GM21723 (cell line): ENCODE results near the gene SHB.
A peak's percentile ranks its signal among the peaks of the same experiment; 100 is the strongest.
"Not testable (repeated sequence)": the region's sequence is repeated elsewhere in the genome, so short reads cannot be mapped to it uniquely, and the experiment has no call there.

Experiments used
- ATAC-seq: cut with Tn5 transposase; IDR thresholded peaks from one replicate; pipeline ENCODE4 v1.9.1; 2021; ENCODE audit warnings: mild to moderate bottlenecking, moderate library complexity; ENCODE audit not compliant: unreplicated experiment

The SHB gene

DNA sequence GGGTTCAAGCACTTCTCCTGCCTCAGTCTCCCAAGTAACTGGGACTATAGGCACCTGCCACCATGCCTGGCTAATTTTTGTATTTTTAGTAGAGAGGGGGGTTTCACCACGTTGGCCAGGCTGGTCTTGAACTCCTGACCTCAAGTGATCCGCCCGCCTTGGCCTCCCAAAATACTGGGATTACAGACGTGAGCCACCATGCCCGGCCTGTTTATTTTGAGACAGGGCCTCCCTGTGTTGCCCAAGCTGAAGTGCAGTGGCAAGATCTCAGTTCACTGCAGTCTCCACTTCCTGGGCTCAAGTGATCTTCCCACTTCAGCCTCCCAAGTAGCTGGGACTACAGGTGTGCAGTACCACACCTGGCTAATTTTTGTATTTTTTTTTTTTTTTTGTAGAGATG lies 159.2 kb downstream of the SHB start:
- ATAC-seq = not testable (repeated sequence)

DNA sequence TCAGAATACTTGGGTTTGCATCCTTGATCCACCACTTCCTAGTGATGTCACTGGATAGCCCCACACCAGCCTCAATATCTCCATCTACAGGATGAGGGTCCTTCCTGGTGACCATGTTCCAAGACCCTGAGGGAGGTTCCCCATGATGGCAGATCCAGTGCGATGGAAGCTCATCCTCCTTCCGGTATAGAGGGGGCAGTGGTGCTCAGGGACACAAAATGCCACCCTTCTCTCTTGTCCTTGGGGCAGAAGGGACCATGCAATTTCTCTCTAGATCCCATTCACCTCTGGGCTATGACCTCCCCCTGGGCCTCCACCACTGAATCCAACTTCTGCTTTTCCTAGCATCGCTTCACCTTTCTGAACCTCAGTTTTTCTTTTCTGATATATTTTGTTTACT lies 159.7 kb downstream of the SHB start:
- no peak for ATAC-seq

DNA sequence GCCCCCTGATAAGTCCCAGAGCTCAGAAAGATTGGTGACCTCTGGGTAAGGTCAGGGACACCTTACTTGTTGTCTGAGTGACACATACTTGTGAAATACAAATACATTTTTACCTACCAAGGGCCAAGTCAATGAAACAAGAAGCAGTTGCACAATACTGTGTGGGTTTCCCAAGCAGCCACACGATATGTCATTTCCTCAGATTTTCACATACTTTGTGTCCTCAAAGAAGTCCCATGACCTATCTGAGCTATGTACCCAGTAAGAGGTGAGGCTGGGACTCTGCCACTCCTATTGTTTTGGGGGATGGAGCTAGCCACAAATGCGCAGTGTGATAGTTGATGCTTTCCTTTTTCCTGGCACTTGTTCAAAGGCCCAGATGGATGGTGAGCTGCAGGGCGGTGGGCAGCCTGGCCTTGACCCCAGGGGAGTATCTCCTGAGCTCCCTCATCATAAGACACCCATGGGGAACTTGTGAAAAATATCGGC lies 160.3 kb downstream of the SHB start:
- ATAC-seq = no peak

DNA sequence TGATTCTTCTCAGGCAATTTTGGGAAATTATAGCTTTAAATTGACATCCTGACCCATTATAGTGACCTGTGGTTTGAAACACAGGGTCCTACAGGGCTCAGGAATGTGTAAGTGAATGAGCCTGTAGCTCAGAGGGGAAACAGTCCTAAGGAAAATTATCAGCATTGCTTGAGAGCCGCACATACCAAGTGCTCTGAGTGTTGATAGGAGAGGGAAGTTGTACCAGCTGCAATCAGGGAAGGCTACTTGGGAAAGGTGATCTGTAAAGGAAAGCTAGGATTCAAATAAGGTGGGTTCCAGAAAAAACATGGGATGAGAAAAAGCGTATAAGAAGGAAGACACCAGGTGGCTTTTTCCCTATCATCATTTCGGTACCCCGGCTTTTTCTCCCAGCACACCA lies 160.7 kb downstream of the SHB start:
- no peak for ATAC-seq

DNA sequence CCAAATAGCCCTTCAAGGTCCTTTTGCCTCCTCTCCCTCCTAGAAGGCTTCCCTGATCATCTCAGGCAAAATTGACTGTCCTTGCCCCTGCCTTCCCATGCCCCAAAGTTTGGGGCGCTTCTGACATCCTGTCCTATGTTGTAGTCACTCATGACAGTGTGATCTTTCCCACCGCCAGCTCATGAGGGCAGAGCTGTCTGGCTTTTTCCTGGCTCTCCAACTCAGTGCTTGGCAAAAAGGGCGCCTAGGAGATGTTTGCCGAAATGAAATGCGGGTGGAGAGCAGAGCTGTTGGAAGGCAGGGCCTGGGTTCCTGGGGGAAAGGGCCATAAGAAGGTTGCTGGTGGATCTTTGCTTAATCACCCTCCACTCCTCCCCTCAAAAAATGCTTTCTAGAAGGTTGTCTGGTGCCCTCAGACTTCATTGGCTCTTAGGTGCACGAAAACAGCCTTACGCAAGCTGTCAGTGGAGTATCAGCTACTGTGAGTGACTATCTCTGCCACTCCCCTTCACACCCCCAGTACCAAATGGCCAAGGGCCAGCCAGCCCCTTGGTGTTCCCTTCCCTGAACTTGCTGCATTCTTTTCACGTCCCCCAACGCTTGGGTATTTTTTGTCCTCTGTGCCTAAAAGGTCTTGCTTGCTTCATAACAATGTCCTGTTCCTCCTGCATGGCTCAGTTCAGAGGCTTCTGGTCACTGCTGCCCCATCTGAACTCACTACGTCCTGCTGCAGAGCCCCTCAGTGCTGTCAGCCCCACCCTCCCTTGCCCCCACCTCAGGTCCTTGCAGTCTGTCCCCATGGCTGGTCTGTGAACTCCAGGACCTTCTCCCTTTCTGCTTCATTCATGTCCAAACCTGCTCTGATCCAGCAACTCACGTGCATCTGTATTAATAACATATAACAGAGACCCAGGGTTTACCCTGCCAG lies 162.5 kb downstream of the SHB start:
- ATAC-seq = no peak

DNA sequence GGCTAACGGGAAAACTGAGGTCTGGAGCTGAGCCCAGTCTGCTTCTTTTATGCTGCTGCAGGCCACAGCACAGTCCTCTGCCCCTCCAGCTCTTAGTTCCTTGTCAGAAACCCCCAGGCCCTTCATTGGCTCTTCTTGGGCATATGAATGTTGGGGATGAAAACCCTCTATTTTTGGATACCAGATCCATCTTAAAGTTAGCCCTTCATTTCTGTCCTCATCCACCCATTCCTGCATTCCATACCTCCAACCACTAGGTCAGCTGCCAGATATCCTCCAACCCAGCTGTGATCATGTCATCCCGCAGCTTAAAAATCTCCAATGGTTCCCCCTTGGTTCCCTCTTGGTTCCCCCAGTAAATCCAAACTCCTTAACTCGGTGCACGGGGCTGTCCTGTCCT lies 163.3 kb downstream of the SHB start:
- ATAC-seq = no peak

DNA sequence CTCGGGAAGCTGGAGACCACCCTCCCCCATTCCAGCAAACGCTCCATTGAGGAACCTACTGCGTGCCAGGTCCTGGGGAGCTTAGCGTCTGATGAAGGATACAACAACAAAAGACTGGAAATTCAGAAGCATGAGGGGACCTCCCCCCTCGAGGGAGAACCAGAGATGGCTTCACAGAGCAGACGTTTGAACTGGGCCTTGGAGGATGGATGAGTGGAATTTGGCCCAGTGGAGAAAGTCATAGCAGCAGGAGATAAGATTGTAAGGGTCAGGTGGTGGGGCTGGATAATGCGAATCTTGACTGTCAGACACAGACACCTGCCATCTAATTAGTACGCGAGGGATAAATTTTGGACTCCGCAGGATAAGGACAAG lies 163.9 kb downstream of the SHB start:
- ATAC-seq = no peak

DNA sequence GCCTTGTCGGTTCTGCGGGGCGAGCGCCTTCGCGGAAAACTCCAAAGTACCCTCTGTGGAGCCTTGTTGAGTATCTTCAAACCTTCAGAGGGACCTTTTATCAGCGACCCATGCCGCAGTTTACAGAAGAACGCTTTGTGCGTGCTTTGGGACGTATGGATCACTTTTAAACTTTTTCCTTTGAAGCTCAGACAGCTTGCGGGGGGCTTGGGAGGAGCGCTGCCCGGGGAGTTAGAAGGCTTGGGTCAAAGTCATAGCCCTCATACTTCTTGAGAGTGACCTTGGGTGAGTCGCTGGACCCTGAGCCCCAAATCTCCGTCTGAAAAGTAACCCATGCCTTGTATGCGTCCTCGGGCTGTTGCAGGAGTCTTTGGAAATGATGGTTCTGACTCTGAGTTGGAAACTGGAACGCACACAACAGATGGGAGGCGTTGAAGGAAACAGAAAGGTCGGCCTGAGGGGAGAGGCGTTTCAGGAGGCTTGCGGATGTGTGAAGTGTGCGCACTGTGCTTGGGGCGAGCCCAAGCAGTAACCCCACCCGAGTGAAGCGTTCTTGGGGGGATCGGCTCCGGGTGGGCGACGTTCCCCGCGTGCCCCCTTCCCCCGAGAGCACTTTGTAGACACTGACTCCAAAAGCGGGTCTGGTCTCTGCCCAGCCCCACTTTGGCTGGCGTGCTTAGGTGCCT lies 164.4 kb downstream of the SHB start:
- ATAC-seq = no peak

DNA sequence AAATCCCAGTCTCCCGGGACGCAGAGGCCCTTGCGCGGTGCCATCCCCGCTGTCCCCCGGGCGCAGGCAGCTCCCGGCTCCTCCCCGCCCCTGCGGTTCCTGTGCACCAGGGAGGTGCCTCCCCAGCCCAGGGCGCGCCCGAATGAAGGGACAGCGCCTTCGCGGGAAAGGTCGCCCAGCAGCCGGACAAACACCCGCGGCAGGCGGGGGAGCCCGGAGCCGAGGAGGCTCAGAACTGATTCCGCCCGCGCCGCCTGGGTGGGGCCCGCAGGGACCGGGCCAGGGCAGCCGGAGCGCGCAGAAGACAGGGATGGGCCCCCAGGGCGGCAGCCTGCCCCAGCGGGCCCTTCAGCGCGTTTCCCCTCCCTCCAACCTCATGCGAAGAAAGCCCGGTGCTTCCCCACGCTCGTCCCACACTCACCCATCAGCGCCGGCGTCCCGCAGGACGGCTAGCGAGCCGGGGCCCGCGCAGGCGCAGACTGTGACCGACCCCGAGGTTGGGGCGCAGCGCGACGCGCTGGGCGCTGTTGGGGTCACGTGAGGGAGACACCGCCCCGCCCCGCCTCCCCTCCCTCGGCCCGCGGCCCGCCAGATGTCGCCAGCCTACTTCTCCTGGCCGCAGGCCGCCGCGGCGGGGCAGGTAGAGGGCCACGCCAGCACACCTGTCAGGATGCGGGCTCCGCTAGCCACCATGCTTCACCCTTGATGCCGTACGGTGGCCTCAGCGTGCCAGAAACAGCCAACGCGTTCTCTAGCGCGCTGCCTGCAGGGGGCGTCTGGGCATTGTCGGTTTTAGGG lies 165.2 kb downstream of the SHB start, which contains the start of gene SLC25A51:
TSS of gene SLC25A51 (minus strand) at position 481 of the 798 bp plus-strand sequence. CDS start 15,577 bp downstream, outside the sequence.
- peak; percentile 81 for ATAC-seq

DNA sequence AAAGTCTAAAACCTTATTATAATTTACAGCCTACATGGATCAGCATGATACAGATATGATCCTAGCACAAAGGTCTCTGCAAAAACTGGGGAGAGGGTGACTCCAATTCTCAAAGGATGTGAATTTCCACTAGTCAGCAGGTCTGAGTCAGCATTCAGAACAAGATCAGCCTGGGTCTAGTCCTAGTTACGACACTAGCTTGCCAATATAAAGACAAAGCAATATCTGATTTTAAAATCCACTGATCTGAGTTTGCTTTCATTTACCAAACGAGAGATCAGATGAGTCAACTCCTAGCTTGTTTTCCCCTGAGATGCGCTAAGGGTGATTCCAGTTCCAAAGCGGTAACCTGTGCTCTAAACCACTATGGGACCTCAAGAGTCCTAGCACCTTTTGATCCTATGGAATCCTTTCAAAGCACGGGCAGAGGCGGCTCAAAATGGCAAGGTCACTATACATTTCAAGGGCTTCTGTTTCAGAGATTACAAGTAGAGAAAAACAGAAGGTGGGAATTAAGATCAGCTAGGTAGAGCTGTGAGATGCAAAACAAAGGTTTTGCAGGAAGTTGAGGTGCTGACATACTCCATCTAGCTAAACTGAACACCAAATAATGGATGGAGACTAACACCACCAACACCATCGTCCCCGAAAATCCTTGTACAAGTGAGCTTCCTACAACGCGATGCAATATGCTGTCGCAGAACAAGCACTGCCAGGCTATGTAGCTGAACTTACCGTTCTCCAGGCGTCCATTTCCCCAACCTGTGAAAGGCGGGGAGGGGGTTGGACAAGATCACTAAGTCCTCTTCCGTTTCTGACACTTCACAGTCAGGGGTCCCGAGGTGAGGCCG lies 166.0 kb downstream of the SHB start:
- ATAC-seq = peak; percentile 20

DNA sequence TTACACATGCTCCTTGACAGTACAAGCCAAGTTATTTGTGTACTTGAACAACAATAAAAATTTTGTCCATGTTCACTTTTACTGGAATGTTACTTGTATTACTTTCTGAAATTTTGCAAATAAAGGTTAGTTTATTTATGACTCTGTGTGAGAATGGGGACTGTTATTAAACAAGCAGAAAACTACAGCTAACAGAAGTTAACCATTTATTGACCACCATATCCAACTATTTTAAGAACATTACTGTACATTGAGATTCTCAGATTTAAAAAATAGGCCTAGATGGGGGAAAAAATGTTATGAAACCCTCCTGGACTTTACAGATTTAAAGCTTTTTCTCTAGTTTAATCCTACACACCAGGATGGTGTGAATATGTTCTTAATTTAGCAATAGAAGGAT lies 166.9 kb downstream of the SHB start:
- ATAC-seq = no peak

DNA sequence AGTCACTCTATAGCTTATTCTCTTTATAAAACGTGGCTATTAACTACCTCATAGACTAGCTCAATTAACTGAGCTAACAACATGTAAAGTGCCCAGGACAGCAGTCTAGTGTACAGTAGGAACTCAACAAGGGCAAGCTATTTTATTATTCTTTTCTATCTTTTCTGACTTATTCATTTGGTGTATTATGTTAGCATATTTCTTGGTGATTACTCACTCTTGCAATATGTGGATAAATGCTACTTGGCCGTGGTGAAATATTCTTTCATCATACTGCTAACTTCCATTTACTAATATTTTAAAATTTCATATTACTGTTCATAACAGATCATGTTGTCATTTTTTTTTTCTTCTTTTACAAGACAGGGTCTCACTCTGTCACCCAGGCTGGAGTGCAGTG lies 170.0 kb downstream of the SHB start:
- ATAC-seq = no peak

DNA sequence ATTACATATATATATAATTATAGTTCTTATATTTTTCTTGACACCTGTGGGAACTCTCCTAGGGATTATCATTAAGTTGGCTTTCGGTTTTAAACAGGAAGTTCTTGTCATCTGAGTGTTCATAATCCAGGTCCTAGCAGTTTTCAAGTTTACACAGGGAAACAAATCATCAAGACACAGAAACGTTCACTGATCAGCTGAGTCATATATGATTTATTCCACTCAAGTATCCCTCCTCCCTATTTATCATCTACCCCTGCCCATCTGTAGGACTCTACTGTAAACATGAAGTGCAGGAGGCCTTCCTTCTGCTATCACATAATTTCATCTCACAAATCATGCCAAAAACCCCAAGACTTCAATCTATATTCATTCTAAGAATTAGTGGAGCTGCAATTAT lies 171.4 kb downstream of the SHB start:
- ATAC-seq = no peak

DNA sequence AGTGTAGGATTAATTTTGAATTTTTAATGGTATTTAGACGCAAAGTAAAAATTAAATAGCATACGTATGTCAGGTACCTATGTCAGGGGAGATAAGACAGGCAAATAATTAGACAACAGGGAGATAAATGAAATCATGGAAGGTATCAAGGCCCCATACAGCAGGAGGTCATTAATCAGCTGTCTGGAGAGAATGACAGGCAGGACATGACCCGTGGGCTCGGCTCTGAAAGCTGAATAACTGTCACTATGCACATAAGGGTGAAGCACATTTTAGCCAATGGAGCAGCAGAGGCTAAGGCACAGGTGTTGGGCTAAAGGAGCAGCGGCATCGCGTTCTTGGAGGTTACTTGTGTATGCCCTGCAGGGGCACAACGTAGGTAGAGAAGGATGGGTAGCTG lies 177.0 kb downstream of the SHB start:
- no peak for ATAC-seq

DNA sequence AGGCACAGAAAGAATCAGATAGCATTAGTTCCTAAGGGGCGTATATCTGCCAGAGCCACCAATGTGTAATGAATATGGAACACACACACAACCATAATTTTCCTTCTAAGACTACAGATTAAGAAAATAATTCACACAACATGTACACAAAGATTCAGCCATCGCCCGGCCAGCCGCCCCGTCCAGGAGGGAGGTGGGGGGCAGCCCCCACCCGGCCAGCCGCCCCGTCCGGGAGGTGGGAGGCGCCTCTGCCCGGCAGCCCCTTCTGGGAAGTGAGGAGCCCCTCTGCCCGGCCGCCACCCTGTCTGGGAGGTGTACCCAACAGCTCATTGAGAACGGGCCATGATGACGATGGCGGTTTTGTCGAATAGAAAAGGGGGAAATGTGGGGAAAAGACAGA lies 178.0 kb downstream of the SHB start:
- ATAC-seq = not testable (repeated sequence)

DNA sequence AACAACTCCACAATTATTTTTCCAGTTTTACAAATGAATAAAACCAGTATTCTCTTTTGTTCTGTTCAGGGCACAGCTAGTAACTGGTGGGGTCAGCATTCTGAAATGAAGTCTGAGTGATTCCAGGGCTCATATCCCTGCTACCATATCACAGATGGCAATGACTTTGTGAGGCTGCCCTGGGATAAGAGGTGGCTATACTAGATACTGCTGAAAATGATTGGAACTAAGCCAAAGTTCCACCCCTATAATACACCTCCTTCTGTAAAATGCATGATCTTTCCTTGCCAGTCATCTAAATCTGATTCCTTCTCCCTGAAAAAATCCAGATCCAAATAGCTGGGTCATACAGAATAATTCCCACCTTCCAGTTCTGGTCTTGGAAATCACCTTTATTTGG lies 179.5 kb downstream of the SHB start:
- ATAC-seq = no peak

DNA sequence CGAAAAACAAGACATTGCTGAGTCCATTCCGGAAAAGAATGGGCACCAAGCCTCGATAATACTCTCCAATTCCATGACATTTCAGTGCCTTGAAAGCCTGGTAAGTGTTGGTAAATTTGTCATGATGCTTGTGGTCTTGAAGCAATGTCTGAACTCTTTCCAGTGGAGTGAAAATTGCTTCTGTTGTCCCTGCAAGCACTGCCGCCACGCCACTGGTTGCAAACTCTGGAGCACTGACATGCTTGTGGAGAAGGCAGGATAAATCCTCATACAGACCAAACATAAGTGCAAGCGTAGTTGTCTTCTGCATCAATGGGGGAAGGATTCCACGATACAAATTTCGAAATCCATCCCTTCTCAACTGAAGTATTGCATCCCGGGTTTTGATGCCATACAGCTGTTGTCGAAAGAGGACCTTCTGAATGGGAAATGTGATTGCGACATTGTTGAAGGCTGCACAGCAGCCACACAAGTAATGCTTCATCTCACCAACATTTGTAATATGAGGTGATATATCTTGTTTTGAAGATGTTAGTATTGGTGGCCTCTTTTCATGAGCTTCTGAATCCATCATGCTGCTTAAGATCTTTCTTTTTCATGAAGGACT lies 180.9 kb downstream of the SHB start:
- ATAC-seq = not testable (repeated sequence)

DNA sequence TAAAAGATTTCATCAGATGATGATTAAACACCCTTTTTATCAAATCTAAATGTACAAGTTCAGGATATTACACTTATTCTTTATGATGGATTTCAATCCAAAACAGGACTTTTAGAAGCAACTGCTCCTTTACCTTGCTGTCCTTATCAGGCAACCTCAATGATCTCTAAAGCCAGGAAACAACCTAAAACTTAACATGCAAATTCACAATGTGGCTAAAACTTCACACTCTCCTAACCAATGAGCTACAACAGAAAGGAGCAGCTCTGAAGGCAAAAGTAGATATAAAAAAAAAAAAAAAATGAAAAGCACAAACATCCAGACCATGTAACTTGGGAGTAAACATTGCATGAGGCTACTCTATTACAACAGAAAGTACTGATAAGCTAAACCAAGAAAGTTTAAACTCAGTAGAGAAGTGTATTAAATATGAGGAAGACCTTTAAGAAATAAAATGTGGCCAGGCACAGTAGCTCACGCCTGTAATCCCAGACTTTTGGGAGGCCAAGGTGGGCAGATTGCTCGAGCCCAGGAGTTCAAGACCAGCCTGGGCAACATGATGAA lies 188.0 kb downstream of the SHB start:
- no peak for ATAC-seq

DNA sequence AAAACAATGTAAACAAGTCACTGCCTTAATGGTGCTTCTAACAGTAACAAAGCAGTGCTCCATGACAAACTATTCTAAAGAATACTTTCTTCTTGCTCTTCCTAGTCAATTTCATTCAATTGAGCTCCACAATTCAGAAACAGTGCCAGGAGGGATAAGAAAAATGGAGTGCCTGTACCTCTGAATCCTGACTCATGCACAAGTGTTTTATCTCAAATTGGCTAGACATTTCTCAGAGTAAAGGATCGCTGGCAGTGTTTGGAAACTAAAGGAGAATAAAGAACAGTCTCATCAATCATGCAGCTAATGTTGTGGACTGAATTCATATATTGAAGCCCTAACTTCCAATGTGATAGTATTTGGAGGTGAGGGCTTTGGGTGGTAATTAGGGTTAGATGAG lies 192.7 kb downstream of the SHB start:
- ATAC-seq = no peak

DNA sequence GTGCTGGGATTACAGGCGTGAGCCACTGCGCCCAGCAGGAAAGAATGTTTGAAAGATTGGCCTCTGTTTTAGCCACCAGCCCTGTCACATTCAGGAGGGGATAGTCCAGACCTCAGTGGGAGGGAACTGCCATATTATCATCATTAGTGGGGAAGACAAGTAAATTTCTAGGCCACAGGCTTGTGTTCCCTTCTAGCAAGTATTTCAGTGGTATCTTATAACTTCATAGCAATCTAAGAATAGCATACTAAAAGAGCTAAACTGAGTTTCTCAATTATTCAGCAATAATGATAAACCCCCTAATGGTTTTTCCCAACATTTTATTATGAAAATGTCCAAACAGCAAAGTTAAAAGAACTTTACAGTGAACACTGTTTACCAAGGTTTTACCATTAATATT lies 195.1 kb downstream of the SHB start:
- no peak for ATAC-seq
